Stimulated activated CD4-positive, alpha-beta T cell treated with anti-CD3 and anti-CD28 coated beads, Interleukin-12 subunit alpha, Interleukin-12 subunit beta, amount 100 ng/mL, for 4 hours (primary cell): ENCODE results near the gene APOL1.
"Not testable (repeated sequence)": the region's sequence is repeated elsewhere in the genome, so short reads cannot be mapped to it uniquely, and the experiment has no call there.

Experiments
- DNase-seq: peaks from one replicate; pipeline ENCODE4 v3.0.0-alpha.2; 2020

Gene APOL1

DNA sequence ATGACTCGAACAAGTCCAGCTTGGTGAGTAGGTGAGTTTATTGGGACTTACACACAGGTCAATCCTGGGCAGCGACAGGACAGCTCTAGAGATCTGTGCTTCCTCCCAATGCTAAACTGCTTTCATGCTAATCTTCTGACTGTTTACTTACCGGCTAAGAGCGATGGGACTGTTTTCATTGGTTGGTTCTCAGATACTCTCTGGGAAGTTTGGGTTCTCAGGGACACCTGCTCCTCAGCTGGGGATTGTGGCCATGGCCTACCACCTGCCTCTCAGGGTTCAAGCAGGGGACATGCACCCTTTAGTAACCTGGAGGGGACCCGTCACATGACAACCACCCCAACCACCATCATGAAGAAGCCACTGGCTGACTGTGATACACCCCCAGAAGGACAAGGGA is 26.7 kb upstream of the APOL1 start:
- DNase-seq, result no peak

DNA sequence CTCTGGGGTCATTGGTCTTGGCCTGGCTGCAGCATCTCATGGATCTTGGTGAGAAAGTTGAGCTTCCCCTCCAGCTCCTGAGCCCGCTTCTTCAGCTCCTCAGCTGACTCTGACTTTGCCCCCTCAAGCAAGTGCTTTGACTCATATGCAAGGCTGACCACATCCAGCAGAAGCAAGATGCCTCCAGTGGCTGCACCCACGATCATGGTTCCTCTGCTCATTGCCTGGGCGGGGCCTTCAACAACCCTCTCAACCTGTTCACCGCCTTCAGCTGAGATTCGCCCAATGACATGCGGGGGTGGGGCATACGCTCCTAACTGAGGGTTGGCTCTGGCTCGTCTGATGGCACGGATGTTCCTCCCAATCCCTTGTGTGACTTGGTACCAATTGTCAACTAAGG is 25.5 kb upstream of the APOL1 start:
- DNase-seq, result no peak

DNA sequence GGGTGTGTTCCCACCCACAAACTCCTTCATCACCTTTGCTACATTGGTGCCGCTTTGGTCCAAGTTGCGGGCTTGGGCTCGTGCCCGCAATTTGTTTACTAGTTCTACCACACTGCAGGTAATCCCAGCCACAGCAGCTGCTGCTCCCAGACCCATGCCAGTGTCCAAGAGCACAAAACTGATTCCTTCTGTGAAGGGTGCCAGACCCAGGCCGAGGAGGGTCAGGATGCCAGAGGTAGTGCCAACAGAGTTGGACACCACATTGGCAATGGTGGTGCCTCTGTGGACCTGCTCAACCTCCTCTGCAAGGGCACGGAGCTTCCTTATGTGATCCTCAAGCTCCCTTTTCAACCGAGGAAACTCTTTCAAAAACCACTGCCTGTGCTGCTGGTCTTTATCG is 25.1 kb upstream of the APOL1 start:
- DNase-seq, result no peak

DNA sequence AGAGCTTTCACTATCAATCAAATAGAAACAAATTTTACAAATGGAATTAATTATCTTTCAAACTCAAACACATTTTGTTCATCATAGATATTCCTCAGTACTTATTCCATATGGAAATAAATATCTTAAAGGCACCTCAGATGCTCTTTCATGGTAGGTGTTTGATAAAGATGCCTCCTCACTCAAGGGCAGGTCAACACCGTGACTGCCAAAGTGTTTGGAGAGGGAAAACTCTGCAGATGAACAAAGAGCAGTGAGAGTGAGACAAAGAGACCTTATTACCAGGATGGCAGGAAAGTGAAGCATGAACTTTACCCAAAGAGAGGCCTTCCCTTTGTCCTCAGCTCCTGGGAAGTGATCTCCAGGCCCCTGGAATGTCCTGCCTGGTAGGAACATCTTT is 24.6 kb upstream of the APOL1 start:
- DNase-seq, result not testable (repeated sequence)

DNA sequence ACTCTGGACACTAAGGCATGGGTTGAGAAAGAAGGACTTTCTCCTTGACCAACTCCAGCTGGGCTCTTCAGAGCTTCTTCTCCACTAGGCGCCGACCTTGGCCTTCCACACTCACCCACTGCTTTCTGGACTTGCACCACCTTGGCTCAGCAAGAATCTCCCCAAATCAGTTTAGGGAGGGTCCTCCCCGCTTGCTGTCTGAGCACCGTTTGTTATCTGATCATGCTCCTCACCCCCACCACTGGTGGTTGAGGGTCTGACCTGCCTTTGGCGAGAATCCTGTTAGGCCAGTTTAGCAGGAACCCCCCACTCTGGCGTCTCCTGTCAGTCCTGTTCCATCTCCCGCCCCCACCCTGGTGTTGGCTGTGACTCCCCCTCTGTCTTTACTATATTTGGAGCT is 24.0 kb upstream of the APOL1 start:
- no peak for DNase-seq

DNA sequence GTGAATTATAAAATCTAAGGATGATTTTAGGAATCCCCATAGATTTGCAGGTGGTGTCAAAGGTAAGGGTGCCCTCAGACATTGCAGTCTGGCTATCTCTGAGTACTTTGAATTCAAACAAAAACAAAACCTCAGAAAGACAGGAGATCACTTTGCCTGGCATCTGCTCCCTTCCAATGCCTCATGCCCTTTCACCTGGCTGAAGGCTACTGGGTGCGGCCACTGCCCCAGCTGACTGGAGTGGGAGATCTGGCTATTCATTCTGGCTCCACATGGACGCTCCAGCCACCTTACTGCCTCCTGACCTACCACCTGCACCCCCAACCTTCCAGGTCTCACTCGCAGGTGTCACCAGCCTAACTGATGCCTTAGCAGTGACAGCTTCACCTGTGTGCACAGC is 23.3 kb upstream of the APOL1 start:
- not testable (repeated sequence) for DNase-seq

DNA sequence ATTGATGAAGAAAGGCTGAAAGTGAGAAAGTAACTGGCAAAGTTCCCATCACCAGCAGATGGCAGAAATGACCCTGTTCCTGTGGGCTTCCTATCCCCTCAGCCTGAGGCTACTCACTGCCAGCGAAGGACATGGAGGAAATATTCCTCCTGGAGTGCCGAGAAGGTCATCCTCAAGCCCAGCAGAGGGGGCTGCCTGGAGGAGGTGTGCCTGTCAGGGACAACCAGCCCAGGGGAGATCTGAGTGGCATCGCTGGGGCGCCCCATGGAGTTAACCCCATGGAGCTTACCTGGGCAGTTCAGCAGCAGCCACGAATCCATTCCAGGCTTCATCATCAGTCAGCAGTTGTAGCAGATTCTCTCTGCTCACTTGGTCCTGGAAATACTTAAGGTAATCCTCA is 21.9 kb upstream of the APOL1 start:
- not testable (repeated sequence) for DNase-seq

DNA sequence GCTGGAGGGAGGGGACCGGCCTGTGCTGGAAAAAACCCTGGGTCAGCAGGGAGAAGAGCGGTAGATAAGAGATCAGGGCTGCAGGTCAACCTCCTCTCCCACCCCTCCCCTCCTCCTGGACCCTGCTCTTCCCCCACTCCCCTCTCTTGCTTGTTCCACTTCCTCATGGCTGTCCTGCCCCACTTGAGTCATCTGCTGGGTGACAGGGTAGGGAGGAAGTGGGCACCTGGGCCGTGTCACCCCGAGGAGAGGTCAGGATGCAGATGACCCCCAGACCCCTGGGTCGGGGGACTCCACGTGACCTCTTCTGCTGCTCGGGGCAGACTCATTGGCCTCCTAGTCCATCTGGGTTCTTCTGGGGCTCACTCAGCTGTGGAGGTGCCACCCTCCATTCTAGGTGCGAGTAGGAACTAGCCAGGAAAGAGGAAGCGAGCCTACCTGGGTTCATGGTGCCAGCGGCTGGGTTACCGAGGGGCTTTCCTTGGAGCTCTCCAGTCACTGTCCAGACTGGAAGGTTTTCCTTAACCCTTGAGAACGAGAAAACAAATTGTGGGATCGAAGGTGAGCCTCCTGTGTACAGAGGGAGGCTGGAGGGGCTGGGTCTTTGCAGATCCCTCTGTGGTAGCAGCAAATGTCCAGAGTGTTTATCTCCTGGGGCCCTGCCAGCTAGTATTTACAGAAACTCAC is 20.1 kb upstream of the APOL1 start:
- DNase-seq, result no peak

DNA sequence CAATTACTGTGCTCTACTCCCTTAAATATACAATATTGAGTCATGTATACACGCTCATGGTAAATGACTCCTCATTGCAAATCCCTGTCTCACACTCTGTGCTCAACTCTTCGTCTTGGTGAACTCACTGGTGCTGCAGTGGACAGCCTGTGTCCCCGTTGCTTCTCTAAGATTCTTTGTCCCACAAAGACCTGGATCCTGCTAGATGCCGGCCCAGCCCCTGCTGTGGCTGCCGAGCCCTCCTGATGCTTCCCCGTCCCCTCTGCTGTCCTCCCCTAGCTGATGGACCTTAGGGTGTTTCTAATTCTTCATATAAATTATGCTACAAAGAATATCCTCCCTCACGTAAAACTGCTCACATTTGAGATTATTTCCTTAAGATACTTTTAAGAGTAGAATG is 19.1 kb upstream of the APOL1 start:
- no peak for DNase-seq

DNA sequence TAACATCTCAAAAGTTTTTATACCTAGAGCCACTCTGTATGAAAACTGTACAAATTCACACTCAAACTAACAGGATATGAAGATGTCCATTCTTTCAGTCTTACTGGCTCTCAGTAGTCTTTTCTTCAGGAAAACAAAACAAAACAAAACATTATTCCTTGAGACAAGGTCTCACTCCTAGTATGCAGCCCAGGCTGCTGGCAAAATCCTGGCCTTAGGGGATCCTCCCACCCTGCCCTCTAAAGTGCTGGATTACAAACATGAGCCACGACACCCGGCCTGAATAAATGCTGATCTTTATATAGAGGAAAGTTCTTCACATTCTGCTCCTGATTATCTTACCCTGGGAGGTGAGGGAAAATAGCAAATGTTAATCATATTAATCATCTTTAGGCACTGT is 18.7 kb upstream of the APOL1 start:
- DNase-seq, result no peak

DNA sequence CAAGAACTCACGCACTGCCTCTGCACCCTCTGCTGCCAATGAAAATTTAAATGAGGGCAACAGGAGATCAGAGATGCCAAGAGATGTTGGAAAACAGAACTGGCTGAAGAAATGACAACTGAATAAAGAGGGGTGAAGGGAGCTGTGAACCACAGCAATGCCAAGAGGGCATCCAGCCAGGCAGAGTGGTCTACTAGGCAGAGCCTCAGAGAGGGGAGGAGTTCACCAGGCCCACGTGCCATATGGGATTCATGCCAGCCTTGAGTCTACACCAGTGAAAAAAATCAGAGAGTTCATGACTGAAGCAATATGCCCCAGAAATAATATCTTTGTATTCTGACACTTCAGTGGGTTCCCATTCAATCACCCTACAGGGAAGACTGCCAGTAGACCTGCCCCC is 18.0 kb upstream of the APOL1 start:
- DNase-seq, result no peak

DNA sequence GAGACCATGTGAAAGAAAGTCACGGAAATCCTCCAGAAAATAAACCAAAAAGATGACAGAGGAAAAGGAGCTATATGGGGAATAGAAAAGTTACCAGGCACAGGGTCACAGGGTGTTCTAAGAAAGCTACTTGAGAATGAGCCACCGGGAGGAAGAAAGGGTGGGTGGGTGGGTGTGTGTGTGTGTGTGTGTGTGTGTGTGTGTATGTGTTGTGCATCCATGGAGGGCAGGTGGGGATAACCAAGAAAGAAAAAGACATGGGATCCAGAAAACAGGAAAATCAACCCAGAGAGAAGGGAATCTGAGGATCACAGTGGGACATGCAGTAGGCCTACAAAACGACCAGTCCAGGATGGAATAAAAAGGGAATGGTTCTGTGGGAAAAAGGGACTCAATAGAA is 17.3 kb upstream of the APOL1 start:
- DNase-seq, result no peak

DNA sequence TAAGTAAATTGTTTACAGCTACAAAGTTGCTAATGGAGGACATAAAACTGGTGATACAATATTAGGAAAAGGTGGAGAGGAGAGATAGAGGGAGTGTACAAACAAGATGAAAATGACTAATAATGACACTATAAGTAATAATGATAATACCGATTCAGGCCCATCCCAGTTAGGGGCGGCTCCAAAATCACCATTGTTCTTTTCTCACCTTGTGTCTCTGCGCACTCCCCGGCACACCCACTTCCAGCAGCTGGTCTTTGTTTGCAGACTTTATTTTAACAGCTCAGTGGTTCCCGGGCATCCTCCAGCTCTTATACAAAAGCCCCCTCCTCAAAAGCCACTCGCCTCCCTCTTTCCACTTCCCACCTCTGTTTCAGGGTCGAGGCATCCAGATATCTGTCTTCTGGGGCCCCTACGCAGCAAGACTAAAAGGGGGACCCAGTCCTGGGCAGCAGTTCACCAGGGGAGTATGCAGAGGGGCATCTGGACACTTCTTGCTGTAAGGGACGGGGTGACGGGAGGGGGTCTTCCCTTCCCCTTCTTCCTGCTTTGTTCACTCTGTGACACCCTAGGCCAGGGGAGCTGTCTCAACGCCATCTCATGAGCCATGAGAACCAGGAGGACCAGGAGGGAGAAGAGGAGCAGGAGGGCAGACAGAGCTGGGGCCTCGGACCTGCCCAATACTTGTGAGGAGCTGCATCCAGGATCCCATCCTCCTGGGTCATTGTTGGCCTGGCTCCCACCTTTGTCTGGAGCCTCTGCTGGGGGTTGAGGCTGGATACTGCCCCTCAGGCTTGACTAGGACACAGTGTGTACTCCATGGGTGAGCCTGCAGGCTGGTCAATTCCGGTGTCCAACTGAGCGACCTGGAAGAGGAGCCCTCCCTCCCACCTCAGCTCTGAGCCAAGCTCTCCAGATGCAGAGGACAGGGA is 16.3 kb upstream of the APOL1 start:
- no peak for DNase-seq

DNA sequence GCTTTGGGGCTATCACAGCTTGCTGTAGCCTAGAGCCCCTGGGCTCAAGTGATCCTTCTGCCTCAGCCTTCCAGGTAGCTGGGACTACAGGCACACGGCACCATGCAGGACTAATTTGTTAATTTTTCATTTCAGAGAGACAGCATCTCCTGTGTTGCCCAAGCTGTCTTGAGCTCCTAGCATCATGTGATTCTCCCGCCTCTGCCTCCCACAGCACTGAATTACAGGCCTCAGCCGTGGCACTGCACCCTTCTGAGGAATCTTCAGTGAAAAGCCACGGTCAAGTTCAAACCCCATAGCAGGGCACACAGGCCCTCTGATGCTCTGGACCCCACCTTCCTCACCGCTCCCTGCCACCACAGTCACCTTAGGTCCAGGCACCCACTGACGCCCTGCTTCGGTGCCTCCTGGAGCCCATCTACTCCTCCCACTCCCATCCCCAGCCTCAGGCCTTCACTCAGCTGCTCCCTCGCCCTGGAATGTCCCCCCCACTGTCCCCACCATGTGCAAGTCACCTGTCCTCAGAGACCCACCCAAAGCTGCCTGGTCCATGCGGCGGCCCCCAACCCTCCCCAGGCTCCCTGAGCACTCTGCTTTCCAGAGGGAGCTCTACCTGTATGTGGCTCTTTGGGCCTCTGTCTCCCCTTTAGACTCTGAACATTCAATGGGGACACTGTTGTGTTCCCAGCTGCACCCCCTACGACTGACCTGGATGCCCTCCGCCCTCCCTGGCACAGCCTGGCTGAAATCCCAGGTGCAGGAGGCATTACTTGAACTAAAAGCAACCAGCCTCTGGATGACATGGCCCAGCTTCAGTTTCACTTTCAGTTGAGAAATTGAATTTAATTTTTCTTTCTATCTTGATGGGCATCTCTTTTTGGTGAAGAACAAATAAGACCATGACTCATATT is 15.2 kb upstream of the APOL1 start:
- DNase-seq, result no peak

DNA sequence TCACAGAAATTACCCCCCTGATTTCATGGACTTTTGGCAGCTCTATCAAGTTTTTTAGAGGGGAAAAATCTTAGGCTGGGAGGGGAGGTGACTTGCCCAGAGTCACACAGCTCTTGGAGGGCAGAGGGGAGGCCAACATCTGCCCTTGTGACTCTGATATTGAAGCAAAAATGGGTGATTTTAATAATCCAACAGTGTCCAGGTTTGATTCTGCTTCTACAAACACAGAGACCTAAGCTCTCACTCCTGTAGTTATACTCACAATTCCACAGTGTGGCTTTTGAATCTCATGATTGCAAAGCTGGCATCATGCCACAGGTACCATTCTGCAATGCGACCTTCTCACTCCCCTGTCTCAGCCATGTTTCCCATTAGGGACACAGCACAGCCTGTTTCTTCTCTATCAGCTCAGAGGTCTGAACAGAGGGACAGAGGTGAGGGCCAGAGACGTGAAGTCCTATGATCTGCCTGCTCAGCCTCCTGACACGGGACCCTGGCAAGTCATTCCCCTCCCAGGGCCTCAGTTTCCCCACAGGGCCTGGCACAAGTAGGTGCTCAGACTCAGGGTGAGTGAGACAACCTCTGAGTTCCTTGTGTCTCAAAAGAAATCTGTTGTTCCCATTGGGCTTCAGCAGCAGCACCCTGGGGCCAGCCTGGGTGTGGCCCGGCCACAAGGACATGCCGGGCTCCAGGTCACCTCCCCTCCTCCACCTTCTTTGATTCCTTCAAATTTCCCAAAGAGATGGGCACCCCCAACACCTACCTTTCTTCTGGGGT is 14.4 kb upstream of the APOL1 start:
- no peak for DNase-seq

DNA sequence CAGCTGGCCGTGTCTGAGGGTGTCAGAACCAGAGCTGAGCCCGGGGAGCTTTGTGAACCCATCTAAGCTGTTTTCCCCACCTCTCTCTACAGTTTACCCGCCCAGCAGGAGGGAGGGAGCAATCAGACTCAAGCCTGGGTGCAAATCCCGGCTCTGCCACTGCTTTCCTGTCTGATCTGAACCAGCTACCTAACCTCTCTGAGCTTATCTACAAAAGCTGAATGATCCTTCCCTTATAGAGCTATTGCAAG is 13.9 kb upstream of the APOL1 start:
- DNase-seq, result no peak

DNA sequence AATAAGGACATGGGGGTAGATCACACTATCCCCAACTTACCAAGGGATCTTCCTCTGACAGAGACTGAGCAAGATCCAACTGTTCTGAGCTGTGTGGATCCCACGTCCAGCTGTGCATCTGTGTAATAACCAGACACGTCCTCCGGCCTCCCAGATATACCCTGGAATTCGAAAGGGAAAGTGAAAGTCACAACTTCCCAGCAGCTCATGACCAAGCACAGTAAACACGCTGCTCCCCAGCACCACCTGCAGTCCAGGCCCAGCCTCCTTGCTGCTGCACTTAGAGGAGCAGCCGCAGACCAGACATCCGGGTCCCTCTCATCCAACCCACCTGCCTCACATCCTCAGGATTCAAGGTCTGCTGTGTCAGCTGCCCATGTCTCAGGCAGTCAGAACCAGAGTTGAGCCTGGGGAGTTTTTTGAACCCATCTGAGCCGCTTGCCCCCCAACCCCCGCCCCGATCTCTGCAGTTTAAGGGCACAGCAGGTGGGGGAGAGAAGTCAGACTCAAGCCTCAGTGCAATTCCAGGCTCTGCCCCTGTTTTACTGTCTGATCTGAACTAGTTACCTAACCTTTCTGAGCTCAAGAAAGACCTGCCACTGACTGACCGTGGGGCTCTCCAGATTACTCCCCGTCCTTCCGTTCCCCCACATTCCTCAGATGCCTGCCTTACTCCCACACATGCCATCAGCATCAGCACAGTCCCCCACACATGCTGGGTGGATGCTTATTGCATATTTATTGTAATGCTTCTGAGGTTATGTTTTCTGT is 13.3 kb upstream of the APOL1 start, which contains the start of gene APOL2:
Gene APOL2, minus strand, starts transcription at position 127 of the 771 bp plus-strand sequence. CDS start 6,365 bp downstream, outside the sequence.
- DNase-seq, result peak; percentile 75

DNA sequence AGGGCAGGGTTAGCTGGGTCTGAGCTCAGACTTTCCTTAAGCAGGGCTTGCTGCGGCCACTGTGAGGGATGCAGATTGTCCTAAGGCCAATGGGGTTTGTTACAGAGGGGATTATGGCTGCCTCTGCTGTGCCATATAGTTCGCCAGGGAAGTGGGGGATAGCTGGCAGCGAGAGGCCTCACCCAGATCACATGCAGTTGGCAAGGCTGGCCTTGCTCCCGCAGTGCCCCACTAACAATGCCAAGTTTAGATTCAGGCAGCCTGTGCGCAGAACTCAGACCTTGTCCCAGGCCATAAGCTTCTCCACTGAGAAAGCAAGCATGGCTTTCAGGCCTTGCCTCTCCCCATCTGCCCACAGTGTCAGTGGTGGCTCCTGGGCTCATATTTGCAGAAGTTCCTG is 8.9 kb upstream of the APOL1 start:
- no peak for DNase-seq

DNA sequence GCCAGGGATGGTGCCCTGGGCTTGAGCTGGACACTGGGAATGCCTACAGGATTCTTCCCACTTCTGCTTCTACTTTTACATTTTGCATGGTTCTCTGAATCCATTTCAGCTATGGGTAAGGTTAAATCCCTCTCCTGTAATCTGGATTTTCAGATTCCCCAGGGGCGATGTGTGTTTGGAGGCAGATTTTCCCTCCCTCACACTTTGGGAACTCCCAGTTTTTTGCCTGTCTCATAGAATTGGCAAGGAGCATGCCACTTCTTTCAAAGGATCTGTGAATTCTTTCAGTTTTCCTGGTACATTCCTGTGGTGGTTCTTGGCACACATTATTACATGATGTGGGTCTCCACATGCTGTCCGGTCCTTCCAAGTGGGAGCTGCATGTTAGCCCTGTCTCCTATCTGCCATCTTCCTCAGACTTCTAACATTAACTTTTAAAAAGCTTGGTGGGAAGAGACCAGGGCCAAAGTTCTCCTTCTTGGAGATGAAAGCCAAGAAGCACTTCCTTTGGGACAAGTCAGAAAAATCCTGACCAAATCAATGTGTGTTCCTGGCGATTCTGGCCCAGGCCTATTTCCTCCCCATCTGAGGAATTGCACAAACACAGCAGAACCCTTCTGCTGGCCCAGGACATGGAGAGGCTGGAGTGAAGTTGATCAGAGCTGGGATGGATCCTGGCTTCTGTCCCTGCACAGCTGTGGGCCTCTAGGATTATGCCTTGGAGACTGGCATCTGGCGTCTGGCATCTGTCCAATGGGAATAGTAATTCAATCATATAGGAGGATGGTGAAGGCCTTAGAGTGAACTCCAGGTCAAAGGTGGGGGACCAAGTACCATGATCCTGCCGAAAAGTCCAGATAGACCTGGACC is 8.2 kb upstream of the APOL1 start:
- no peak for DNase-seq

DNA sequence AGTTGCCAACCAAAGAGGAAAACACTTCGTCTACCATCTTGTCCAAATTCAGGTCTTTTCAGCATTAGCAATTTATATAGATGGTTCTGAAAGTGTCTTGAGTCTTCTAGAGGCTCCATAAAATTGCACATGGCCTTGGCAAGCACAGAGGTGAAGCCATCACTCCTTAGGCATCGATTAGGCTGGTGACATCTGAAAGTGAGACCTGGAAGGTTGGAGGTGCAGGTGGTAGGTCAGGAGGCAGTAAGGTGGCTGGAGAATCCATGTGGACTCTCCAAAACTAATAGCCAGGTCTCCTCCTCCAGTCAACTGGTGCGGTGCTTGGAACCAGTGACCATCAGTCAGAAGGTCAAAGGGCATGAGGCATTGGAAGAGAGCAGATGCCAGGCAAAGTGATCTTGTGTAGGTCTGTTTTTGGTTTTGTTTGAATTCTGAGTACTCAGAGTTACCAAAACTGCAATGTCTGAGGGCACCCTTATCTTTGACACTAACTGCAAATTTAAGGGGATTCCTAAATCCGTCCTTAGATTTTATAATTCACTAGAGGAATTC is 7.1 kb upstream of the APOL1 start:
- DNase-seq, result no peak

DNA sequence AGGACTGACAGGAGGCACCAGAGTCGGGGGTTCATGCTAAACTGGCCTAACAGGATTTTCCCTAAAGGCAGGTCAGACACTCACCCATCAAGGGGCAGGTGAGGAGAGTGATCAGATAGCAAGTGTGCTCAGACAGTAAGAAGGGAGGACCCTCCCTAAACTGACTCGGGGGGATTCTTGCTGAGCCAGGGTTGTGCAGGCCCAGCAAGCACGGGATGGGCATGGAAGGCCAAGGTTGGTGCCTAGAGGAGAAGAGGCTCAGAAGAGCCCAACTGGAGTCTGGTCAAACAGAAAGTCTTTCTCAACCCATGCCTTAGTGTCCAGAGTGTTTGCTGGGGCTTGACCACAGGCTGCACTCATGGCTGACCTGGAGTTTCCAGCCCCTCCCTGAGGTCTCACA is 6.2 kb upstream of the APOL1 start:
- DNase-seq, result no peak
